IMR-90 (cell line): ENCODE measurements around the gene INTS3. TPM values are rescaled to one million over a fixed set of nuclear protein-coding genes. Genes with fewer than 3 reads are reported as not detected.

Experiments used
- ATAC-seq: fragments of 200-7000 bp; cut with Tn5 transposase; 2 replicates; pipeline ENCODE4 v1.9.1; 2020; ENCODE audit warnings: low read depth, mild to moderate bottlenecking, moderate library complexity
- BruUV-seq: library from RNA; stranded (reverse); fragments of 400-500 nt; replicated peaks from 2 replicates; lab custom pipeline; 2021; lab: Mats Ljungman, UMichigan
- CTCF ChIA-PET: fragments of 300-600 bp; formaldehyde crosslinking; extraction: SDS; loops from one replicate; lab custom pipeline; 2021; ENCODE audit warnings: antibody characterized with exemption; lab: Yijun Ruan, JAX
- POLR2A ChIA-PET: fragments of 300-600 bp; sonication (Branson Sonifier 250); formaldehyde crosslinking; loops from one replicate; lab custom pipeline; 2022; ENCODE audit warnings: antibody characterized with exemption; ENCODE audit not compliant: unreplicated experiment; lab: Charles Lee
- DNase-seq: peaks from one replicate; pipeline ENCODE4 v3.0.0; 2013
- H2AFZ ChIP-seq: replicated peaks from 2 replicates; pipeline ENCODE3; 2013; ENCODE audit warnings: low read length, mild to moderate bottlenecking; ENCODE audit not compliant: poor library complexity
- H2AK5ac ChIP-seq: 2 replicates; pipeline ENCODE4 v1.6.1; 2013; ENCODE audit warnings: low read depth, low read length, inconsistent platforms
- H2AK9ac ChIP-seq: replicated peaks from 2 replicates; pipeline ENCODE3; 2013; ENCODE audit warnings: mild to moderate bottlenecking, low read depth, low read length, moderate library complexity; ENCODE audit not compliant: poor library complexity
- H2BK120ac ChIP-seq: 2 replicates; pipeline ENCODE4 v1.6.1; 2013; ENCODE audit warnings: low read depth, low read length, inconsistent platforms
- H2BK15ac ChIP-seq: 3 replicates; pipeline ENCODE4 v1.6.1; 2013; ENCODE audit warnings: low read depth, low read length, inconsistent platforms
- H2BK20ac ChIP-seq: 2 replicates; pipeline ENCODE4 v1.6.1; 2013; ENCODE audit warnings: low read depth, mild to moderate bottlenecking, inconsistent platforms, low read length, moderate library complexity
- H2BK5ac ChIP-seq: 2 replicates; pipeline ENCODE4 v1.6.1; 2013; ENCODE audit warnings: mild to moderate bottlenecking, low read depth, low read length, inconsistent platforms; ENCODE audit not compliant: poor library complexity, severe bottlenecking
- H3K14ac ChIP-seq: replicated peaks from 2 replicates; pipeline ENCODE4 v1.6.1; 2013; ENCODE audit warnings: low read depth, low read length, inconsistent platforms
- H3K18ac ChIP-seq: 2 replicates; pipeline ENCODE4 v1.6.1; 2013; ENCODE audit warnings: low read depth, low read length, control low read depth
- H3K23ac ChIP-seq: 2 replicates; pipeline ENCODE4 v1.6.1; 2013; ENCODE audit warnings: low read depth, low read length, inconsistent platforms
- H3K27ac ChIP-seq: 2 replicates; pipeline ENCODE4 v1.5.1; 2013; ENCODE audit warnings: mild to moderate bottlenecking, control low read depth, low read length; ENCODE audit not compliant: insufficient read depth
- H3K27me3 ChIP-seq: 2 replicates; pipeline ENCODE4 v1.6.1; 2013; ENCODE audit warnings: low read length; ENCODE audit not compliant: control insufficient read depth, insufficient read depth
- H3K36me3 ChIP-seq: 2 replicates; pipeline ENCODE4 v1.6.1; 2013; ENCODE audit warnings: low read length, mixed read lengths; ENCODE audit not compliant: control insufficient read depth, insufficient read depth
- H3K4ac ChIP-seq: 2 replicates; pipeline ENCODE4 v1.6.1; 2013; ENCODE audit warnings: low read depth, low read length, inconsistent platforms
- H3K4me1 ChIP-seq: 2 replicates; pipeline ENCODE4 v1.6.1; 2013; ENCODE audit warnings: low read length, mixed read lengths; ENCODE audit not compliant: control insufficient read depth, insufficient read depth
- H3K4me2 ChIP-seq: 2 replicates; pipeline ENCODE4 v1.6.1; 2013; ENCODE audit warnings: low read depth, mild to moderate bottlenecking, control low read depth, low read length, moderate library complexity
- H3K4me3 ChIP-seq: 2 replicates; pipeline ENCODE4 v1.5.1; 2013; ENCODE audit warnings: low read depth, mild to moderate bottlenecking, control low read depth, low read length, moderate library complexity; ENCODE audit not compliant: insufficient read depth
- H3K56ac ChIP-seq: 2 replicates; pipeline ENCODE4 v1.6.1; 2013; ENCODE audit warnings: low read length, inconsistent platforms; ENCODE audit not compliant: insufficient read depth; ENCODE audit errors: extremely low read depth
- H3K79me1 ChIP-seq, 2 experiments: 2 replicates each; pipeline ENCODE4 v1.6.1; 2013; ENCODE audit warnings: low read length in 2 of 2, inconsistent platforms in 1 of 2, low read depth in 1 of 2
- H3K9ac ChIP-seq: 2 replicates; pipeline ENCODE4 v1.6.1; 2013; ENCODE audit warnings: low read depth, low read length, control low read depth
- H3K9me1 ChIP-seq: 2 replicates; pipeline ENCODE4 v1.6.1; 2013; ENCODE audit warnings: low read length, inconsistent platforms; ENCODE audit not compliant: insufficient read depth
- H3K9me3 ChIP-seq: 2 replicates; pipeline ENCODE4 v1.6.1; 2013; ENCODE audit warnings: low read length; ENCODE audit not compliant: control insufficient read depth, insufficient read depth
- H4K20me1 ChIP-seq: 2 replicates; pipeline ENCODE4 v1.6.1; 2013; ENCODE audit warnings: low read length, inconsistent platforms; ENCODE audit not compliant: insufficient read depth
- H4K5ac ChIP-seq: 2 replicates; pipeline ENCODE4 v1.6.1; 2013; ENCODE audit warnings: mild to moderate bottlenecking, low read depth, low read length, control low read depth
- H4K8ac ChIP-seq, 2 experiments: 2 replicates each; pipeline ENCODE4 v1.6.1; 2013; ENCODE audit warnings: low read depth in 2 of 2, low read length in 2 of 2, control low read depth in 1 of 2, inconsistent platforms in 1 of 2
- H4K91ac ChIP-seq: 2 replicates; pipeline ENCODE4 v1.6.1; 2013; ENCODE audit warnings: low read depth, low read length, inconsistent platforms; ENCODE audit not compliant: insufficient read depth
- BHLHE40 ChIP-seq: fragments of 150-350 bp; IDR thresholded peaks from 2 replicates; pipeline ENCODE4 v1.6.1; 2016; ENCODE audit warnings: mild to moderate bottlenecking, low read depth, low read length
- CEBPB ChIP-seq: IDR thresholded peaks from 2 replicates; pipeline ENCODE4 v1.6.1; 2012; ENCODE audit warnings: low read depth, low read length, improper control_type of control experiment
- CTCF ChIP-seq: conservative IDR thresholded peaks from 2 replicates; pipeline ENCODE4 v1.5.1; 2012; ENCODE audit warnings: mild to moderate bottlenecking, low read depth, low read length, improper control_type of control experiment
- ELK1 ChIP-seq: fragments of 150-350 bp; IDR thresholded peaks from 2 replicates; pipeline ENCODE4 v1.6.1; 2016; ENCODE audit warnings: low read depth, mild to moderate bottlenecking, low read length, moderate library complexity, borderline replicate concordance
- FOS ChIP-seq: fragments of 150-350 bp; IDR thresholded peaks from 2 replicates; pipeline ENCODE4 v1.6.1; 2016; ENCODE audit warnings: low read depth, low read length
- MAZ ChIP-seq: IDR thresholded peaks from 2 replicates; pipeline ENCODE4 v1.6.1; 2012; ENCODE audit warnings: low read depth, mild to moderate bottlenecking, low read length, improper control_type of control experiment, moderate library complexity, borderline replicate concordance
- MXI1 ChIP-seq: IDR thresholded peaks from 2 replicates; pipeline ENCODE4 v1.6.1; 2012; ENCODE audit warnings: low read depth, mild to moderate bottlenecking, low read length, moderate library complexity, borderline replicate concordance
- POLR2A ChIP-seq: IDR thresholded peaks from 2 replicates; pipeline ENCODE4 v1.6.1; 2012; ENCODE audit warnings: mild to moderate bottlenecking, low read depth, low read length
- RAD21 ChIP-seq: IDR thresholded peaks from 2 replicates; pipeline ENCODE4 v1.6.1; 2012; ENCODE audit warnings: low read length, improper control_type of control experiment
- RCOR1 ChIP-seq: IDR thresholded peaks from 2 replicates; pipeline ENCODE4 v1.6.1; 2012; ENCODE audit warnings: mild to moderate bottlenecking, low read length, improper control_type of control experiment; ENCODE audit not compliant: insufficient replicate concordance
- RFX5 ChIP-seq: IDR thresholded peaks from 2 replicates; pipeline ENCODE4 v1.8.0; 2012; ENCODE audit warnings: low read depth, mild to moderate bottlenecking, low read length, moderate library complexity
- SMC3 ChIP-seq: fragments of 150-350 bp; IDR thresholded peaks from 2 replicates; pipeline ENCODE4 v1.6.1; 2016; ENCODE audit warnings: low read depth, mild to moderate bottlenecking, antibody characterized with exemption, low read length, moderate library complexity
- WGBS, 2 experiments: methylation state at CpG; one replicate each; pipeline versions ENCODE4 v1.1.5 to v1.1.7; 2013; ENCODE audit warnings: missing lambda C conversion rate in 2 of 2; ENCODE audit not compliant: insufficient read length in 1 of 2; ENCODE audit errors: extremely low coverage in 2 of 2; 5-methylcytosine and 5-hydroxymethylcytosine counted together
- dilution Hi-C: fragments of 300-500 bp; cut with HindIII; formaldehyde crosslinking; loops from one replicate; pipeline ENCODE4 v1.14.3; 2018; ENCODE audit warnings: low sequenced_read_pairs; ENCODE audit not compliant: unreplicated experiment
- in situ Hi-C: fragments of 300-500 bp; cut with MboI; formaldehyde crosslinking; loops from 3 replicates; pipeline ENCODE4 v1.14.3; 2019; ENCODE audit warnings: low sequenced_read_pairs, inconsistent platforms, mixed read lengths
- intact Hi-C: fragments of 100-400 bp; cut with micrococcal nuclease; formaldehyde crosslinking; loops from 2 replicates; pipeline ENCODE4 v1.10.0; 2022
- polyA plus RNA-seq, 3 experiments: library from polyadenylated mRNA; depleted of rRNA; stranded (reverse); fragments of >200 nt; gene quantifications; 2 replicates each; pipeline ENCODE4 v1.2.3, GENCODE V29; 2012; ENCODE audit warnings: low replicate concordance in 1 of 3
- total RNA-seq: library from RNA; depleted of rRNA; stranded (reverse); fragments of >200 nt; gene quantifications from 2 replicates; pipeline ENCODE4 v1.2.3, GENCODE V29; 2012

Gene INTS3
- total and polyA plus RNA-seq, 2 of the 4 experiments (the other 2 are of a cell fraction): 33.5 to 59.4 TPM

GRCh38 chr1:153746174-153746573, 18.3 kb downstream of the INTS3 start:
- H4K5ac ChIP-seq: no peak overlapping the region
- no peak overlapping the region for H4K91ac ChIP-seq
- H3K23ac ChIP-seq: no peak overlapping the region
- H3K9me1 ChIP-seq: peaks cover 10% of the 10 kb centered on the region; the same call in 1 of the 2 replicates
- no peak for TF ChIP-seq POLR2A
- TF ChIP-seq CEBPB: no peak
- no peak for TF ChIP-seq FOS
- no peak for TF ChIP-seq SMC3
- no peak for TF ChIP-seq BHLHE40
- no peak for TF ChIP-seq RCOR1
- no peak for TF ChIP-seq RAD21
- TF ChIP-seq MAZ: no peak
- no peak for TF ChIP-seq ELK1
- TF ChIP-seq RFX5: no peak
- TF ChIP-seq MXI1: no peak
- TF ChIP-seq CTCF: no peak
- H3K27me3 ChIP-seq: no peaks in the 10 kb centered on the region
- H3K4me2 ChIP-seq: no peak overlapping the region
- no peak overlapping the region for H2AFZ ChIP-seq
- H3K27ac ChIP-seq: no peak overlapping the region
- H3K4me3 ChIP-seq: no peak overlapping the region
- no peak overlapping the region for H3K56ac ChIP-seq
- no peak overlapping the region for H3K14ac ChIP-seq
- no peak overlapping the region for H4K8ac ChIP-seq
- no peaks in the 10 kb centered on the region for H3K9me3 ChIP-seq
- intact Hi-C loops (no loop called here), in situ Hi-C loops (loop anchor here (5.0 kb wide), 2 partner anchors 69 to 239 kb away; partner anchors contain the start of gene NPR1), dilution Hi-C loops (no loop called here)
- H3K18ac ChIP-seq: no peak overlapping the region
- H3K79me1 ChIP-seq: peaks cover 19 to 33% of the 10 kb centered on the region in 2 experiments
- H3K36me3 ChIP-seq: peaks cover 37% of the 10 kb centered on the region
- H3K4ac ChIP-seq: no peak overlapping the region
- peaks cover 3% of the 10 kb centered on the region for H3K4me1 ChIP-seq
- H2BK15ac ChIP-seq: no peak overlapping the region
- H2BK5ac ChIP-seq: no peak overlapping the region
- no CpG with 5 or more reads among the region's 13 CpGs for WGBS, 2 experiments
- DNase-seq: no peak
- ChIA-PET POLR2A (no interaction called here), CTCF (no interaction called here)
- no peak overlapping the region for H3K9ac ChIP-seq
- ATAC-seq: no peak
- H4K20me1 ChIP-seq: no peaks in the 10 kb centered on the region
- H2BK20ac ChIP-seq: no peak overlapping the region
- H2BK120ac ChIP-seq: no peak overlapping the region
- no peak overlapping the region for H2AK9ac ChIP-seq
- BruUV-seq: no TSS peak
- no peak overlapping the region for H2AK5ac ChIP-seq
